RWPE2 (cell line): ENCODE results near the gene DNM2.

Experiments
- ATAC-seq: fragments of 200-7000 bp; cut with Tn5 transposase; 3 replicates; pipeline ENCODE4 v1.9.1; 2021; ENCODE audit warnings: low read depth
- DNase-seq: peaks from one replicate; pipeline ENCODE4 v3.0.0-alpha.2; 2020; ENCODE audit warnings: low spot score
- H3K27ac ChIP-seq: fragments of 450-650 bp; 2 replicates; pipeline ENCODE4 v1.5.1; 2017; ENCODE audit warnings: mild to moderate bottlenecking; ENCODE audit not compliant: poor library complexity, severe bottlenecking
- H3K27me3 ChIP-seq: fragments of 250-450 bp; sonication (Bioruptor Pico); 2 replicates; pipeline ENCODE4 v1.5.1; 2021; ENCODE audit warnings: mild to moderate bottlenecking, moderate library complexity; ENCODE audit not compliant: insufficient read depth, poor library complexity, severe bottlenecking
- H3K36me3 ChIP-seq: fragments of 250-450 bp; sonication (Bioruptor Pico); 2 replicates; pipeline ENCODE4 v1.5.1; 2020; ENCODE audit warnings: low read depth, mild to moderate bottlenecking, moderate library complexity
- H3K4me1 ChIP-seq: fragments of 250-450 bp; sonication (Bioruptor Pico); 2 replicates; pipeline ENCODE4 v1.5.1; 2021; ENCODE audit warnings: mild to moderate bottlenecking, moderate library complexity; ENCODE audit not compliant: insufficient read depth, poor library complexity, severe bottlenecking
- H3K4me3 ChIP-seq: fragments of 250-450 bp; sonication (Bioruptor Pico); 2 replicates; pipeline ENCODE4 v1.5.1; 2021; ENCODE audit warnings: mild to moderate bottlenecking, moderate library complexity; ENCODE audit not compliant: severe bottlenecking
- H3K9me3 ChIP-seq: fragments of 250-450 bp; sonication (Bioruptor Pico); 2 replicates; pipeline ENCODE4 v1.5.1; 2021; ENCODE audit warnings: mild to moderate bottlenecking, moderate library complexity; ENCODE audit not compliant: severe bottlenecking
- TF ChIP-seq, protein P1 (sequence below): fragments of 450-650 bp; IDR thresholded peaks from one replicate; pipeline ENCODE4 v1.5.1; 2017; ENCODE audit warnings: mild to moderate bottlenecking, moderate library complexity; ENCODE audit not compliant: poor library complexity, severe bottlenecking

Gene DNM2

DNA sequence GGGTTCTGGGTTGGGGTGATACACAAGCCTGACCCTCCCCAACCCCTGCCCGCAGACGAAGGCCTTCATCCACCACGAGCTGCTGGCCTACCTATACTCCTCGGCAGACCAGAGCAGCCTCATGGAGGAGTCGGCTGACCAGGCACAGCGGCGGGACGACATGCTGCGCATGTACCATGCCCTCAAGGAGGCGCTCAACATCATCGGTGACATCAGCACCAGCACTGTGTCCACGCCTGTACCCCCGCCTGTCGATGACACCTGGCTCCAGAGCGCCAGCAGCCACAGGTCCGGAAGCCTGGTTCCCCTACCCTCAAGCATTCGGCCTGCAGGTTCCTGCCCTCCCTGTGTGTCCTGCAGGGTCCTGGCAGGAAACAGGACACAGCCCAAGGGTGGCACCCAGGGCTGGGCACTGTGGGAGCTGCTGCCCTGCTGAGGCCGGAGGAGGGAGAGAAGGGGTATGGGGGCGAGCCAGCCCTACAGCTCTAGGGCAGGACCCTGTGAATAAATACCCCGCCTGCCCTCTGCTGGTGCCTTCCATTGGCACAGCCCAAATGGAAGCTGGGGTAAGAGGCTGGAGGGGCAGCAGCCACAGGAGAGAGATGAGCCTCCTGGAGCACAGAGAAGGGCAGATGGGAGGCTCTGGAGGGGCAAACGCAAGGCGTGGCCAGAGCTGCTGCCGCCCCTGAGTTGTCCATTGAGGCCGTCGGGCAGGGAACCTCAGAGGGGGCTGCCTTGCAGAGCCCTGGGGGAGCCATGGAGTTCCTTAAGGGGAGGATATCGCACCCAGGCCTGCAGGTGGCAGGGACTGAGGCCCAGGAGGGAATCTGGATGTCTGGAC lies 111.3 kb downstream of the DNM2 start:
- DNase-seq, result no peak
- H3K27me3 ChIP-seq, result no peaks in the 10 kb centered on the region
- no peaks in the 10 kb centered on the region for H3K9me3 ChIP-seq
- H3K4me1 ChIP-seq, result no peaks in the 10 kb centered on the region
- ATAC-seq, result no peak; the same call in 2 of the 3 replicates
- no peak overlapping the region for H3K27ac ChIP-seq
- TF ChIP-seq, protein P1, sequence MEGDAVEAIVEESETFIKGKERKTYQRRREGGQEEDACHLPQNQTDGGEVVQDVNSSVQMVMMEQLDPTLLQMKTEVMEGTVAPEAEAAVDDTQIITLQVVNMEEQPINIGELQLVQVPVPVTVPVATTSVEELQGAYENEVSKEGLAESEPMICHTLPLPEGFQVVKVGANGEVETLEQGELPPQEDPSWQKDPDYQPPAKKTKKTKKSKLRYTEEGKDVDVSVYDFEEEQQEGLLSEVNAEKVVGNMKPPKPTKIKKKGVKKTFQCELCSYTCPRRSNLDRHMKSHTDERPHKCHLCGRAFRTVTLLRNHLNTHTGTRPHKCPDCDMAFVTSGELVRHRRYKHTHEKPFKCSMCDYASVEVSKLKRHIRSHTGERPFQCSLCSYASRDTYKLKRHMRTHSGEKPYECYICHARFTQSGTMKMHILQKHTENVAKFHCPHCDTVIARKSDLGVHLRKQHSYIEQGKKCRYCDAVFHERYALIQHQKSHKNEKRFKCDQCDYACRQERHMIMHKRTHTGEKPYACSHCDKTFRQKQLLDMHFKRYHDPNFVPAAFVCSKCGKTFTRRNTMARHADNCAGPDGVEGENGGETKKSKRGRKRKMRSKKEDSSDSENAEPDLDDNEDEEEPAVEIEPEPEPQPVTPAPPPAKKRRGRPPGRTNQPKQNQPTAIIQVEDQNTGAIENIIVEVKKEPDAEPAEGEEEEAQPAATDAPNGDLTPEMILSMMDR, result peak; percentile 4
- H3K36me3 ChIP-seq, result peaks cover 34% of the 10 kb centered on the region
- H3K4me3 ChIP-seq, result no peak overlapping the region

DNA sequence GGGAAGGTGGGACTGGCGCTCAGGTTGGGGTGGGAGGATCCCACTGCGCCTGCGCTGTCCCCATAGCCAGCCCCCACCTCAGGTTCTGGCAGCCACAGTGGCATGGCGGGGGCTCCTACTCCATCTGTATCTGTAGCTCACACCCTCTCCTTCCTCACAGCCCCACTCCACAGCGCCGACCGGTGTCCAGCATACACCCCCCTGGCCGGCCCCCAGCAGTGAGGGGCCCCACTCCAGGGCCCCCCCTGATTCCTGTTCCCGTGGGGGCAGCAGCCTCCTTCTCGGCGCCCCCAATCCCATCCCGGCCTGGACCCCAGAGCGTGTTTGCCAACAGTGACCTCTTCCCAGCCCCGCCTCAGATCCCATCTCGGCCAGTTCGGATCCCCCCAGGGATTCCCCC lies 112.1 kb downstream of the DNM2 start:
- Histone ChIP-seq H3K4me1 (no peaks in the 10 kb centered on the region), H3K36me3 (peaks cover 31% of the 10 kb centered on the region), H3K4me3 (no peak overlapping the region), H3K9me3 (no peaks in the 10 kb centered on the region), H3K27me3 (no peaks in the 10 kb centered on the region), H3K27ac (no peak overlapping the region)
- ATAC-seq, result 0 out of 3 replicates have a peak, but pooled peaks have one; percentile 7
- no peak for DNase-seq
- TF ChIP-seq, protein P1, result no peak

DNA sequence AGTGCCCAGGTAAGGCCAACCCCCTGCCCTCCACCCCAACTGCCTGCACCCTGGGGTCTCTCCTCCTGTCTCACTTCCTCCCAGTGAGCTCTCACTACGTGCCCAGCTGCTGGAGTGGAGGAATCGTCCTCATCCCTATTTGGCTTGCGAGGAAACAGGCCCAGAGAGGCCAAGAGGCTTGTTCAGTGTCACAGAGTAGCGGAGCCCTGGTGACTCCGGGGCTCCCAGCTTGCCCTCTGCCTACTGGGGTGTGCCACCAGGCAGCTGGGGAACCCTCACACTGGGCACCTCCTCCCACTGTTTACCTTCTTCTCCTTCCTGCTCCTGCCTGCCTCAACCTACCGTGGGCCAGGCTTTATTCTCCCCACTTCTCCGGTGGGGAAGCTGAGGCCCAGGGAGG lies 112.5 kb downstream of the DNM2 start:
- H3K4me1 ChIP-seq, result no peaks in the 10 kb centered on the region
- no peak overlapping the region for H3K4me3 ChIP-seq
- DNase-seq, result no peak
- no peaks in the 10 kb centered on the region for H3K27me3 ChIP-seq
- H3K36me3 ChIP-seq, result peaks cover 29% of the 10 kb centered on the region
- no peaks in the 10 kb centered on the region for H3K9me3 ChIP-seq
- no peak overlapping the region for H3K27ac ChIP-seq
- no peak for ATAC-seq
- TF ChIP-seq, protein P1, result no peak

DNA sequence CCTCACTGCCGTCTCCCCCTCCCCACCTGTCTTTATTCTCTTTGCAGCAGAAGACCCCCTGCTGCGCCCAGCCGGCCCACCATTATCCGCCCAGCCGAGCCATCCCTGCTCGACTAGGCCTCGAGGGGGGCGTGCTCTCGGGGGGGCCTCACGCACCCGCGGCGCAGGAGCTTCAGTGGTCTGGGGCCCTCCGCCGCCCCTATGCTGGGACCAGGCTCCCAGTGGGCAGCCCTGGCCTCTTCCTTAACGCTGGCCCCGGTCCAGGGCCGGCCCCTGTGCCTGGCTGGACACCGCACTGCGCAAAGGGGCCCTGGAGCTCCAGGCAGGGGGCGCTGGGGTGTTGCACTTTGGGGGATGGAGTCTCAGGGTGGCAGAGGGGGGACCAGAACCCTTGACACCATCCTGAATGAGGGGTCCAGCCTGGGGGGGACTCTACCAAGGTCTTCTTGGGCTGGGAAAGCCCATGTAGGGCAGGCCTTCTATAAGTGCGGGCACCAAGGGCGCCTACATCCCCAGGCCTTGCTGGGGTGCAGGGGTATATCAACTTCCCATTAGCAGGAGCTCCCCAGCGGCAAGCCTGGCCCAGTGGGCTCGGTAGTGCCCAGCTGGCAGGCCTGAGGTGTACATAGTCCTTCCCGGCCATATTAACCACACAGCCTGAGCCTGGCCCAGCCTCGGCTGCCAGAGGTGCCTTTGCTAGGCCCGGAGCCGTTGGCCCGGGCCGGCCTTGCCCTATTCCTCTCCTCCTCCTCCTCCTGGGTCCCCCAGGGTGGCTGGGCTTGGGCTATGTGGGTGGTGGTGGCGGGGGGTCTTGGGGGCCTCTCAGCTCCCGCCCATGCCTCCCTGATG lies 113.3 kb downstream of the DNM2 start:
- Histone ChIP-seq H3K4me1 (no peaks in the 10 kb centered on the region), H3K4me3 (no peak overlapping the region), H3K36me3 (peaks cover 24% of the 10 kb centered on the region), H3K27me3 (no peaks in the 10 kb centered on the region), H3K27ac (no peak overlapping the region), H3K9me3 (no peaks in the 10 kb centered on the region)
- no peak for ATAC-seq
- no peak for DNase-seq
- TF ChIP-seq, protein P1, result no peak
